Measurements from ENCODE around the gene CCDC197. TPM values are rescaled to one million over a fixed set of nuclear protein-coding genes. Genes with fewer than 3 reads are reported as not detected.

Gene CCDC197
- total and polyA plus RNA-seq, 2 of the 4 experiments (the other 2 are of a cell fraction) = not detected

GRCh38 chr14:94018308-94018707, 21.2 kb downstream of the CCDC197 start:
- intact Hi-C loops (cut with micrococcal nuclease) = no loop called here
- Histone ChIP-seq H3K18ac (ENCODE audit: low read depth, low read length) (no peak overlapping the region), H3K36me3 (ENCODE audit: control insufficient read depth, insufficient read depth, low read length) (no peaks in the 10 kb centered on the region), H3K23ac (ENCODE audit: low read depth, low read length) (no peak overlapping the region), H3K79me1 (ENCODE audit: low read depth in 1 of 2, low read length in 2 of 2) (no peaks in the 10 kb centered on the region), H2BK120ac (ENCODE audit: low read depth, low read length) (no peak overlapping the region), H4K20me1 (ENCODE audit: insufficient read depth, low read length) (no peaks in the 10 kb centered on the region), H3K4me3 (ENCODE audit: insufficient read depth, low read depth, low read length) (no peak overlapping the region), H4K8ac (ENCODE audit: low read depth in 2 of 2, low read length in 2 of 2) (no peak overlapping the region), H4K5ac (ENCODE audit: low read depth, low read length) (no peak overlapping the region), H3K27ac (ENCODE audit: insufficient read depth, low read length) (no peak overlapping the region), H3K56ac (ENCODE audit: extremely low read depth, insufficient read depth, low read length) (no peak overlapping the region), H3K4me1 (ENCODE audit: control insufficient read depth, insufficient read depth, low read length) (no peaks in the 10 kb centered on the region), H2BK20ac (ENCODE audit: low read depth, low read length) (no peak overlapping the region), H3K4me2 (ENCODE audit: low read depth, low read length) (no peak overlapping the region), H3K4ac (ENCODE audit: low read depth, low read length) (no peak overlapping the region), H4K91ac (ENCODE audit: insufficient read depth, low read depth, low read length) (no peak overlapping the region), H3K14ac (replicated peaks; ENCODE audit: low read depth, low read length) (no peak overlapping the region), H3K9ac (ENCODE audit: low read depth, low read length) (no peak overlapping the region), H2AK5ac (ENCODE audit: low read depth, low read length) (no peak overlapping the region), H2AK9ac (replicated peaks; ENCODE audit: low read depth, low read length, poor library complexity) (no peak overlapping the region), H2BK5ac (ENCODE audit: low read depth, low read length, poor library complexity, severe bottlenecking) (no peak overlapping the region), H3K27me3 (ENCODE audit: control insufficient read depth, insufficient read depth, low read length) (peaks cover 31% of the 10 kb centered on the region), H3K9me3 (ENCODE audit: control insufficient read depth, insufficient read depth, low read length) (no peaks in the 10 kb centered on the region), H2BK15ac (ENCODE audit: low read depth, low read length) (no peak overlapping the region), H2AFZ (replicated peaks; ENCODE audit: low read length, poor library complexity) (no peak overlapping the region), H3K9me1 (ENCODE audit: insufficient read depth, low read length) (no peaks in the 10 kb centered on the region)
- dilution Hi-C loops (cut with HindIII; ENCODE audit: low sequenced_read_pairs, unreplicated experiment) = no loop called here
- TF ChIP-seq USF2 (IDR thresholded peaks at IDR 0.05; ENCODE audit: low read depth, low read length) (no peak), CTCF (conservative IDR thresholded peaks at IDR 0.05; ENCODE audit: low read depth, low read length) (no peak), RFX5 (IDR thresholded peaks at IDR 0.05; ENCODE audit: low read depth, low read length) (no peak), MAFK (IDR thresholded peaks at IDR 0.05; ENCODE audit: low read depth, low read length) (no peak), NFE2L2 (IDR thresholded peaks at IDR 0.05; ENCODE audit: low read depth, low read length) (no peak)
- ChIA-PET POLR2A (ENCODE audit: unreplicated experiment) (no interaction called here), CTCF (interaction anchor here (0.7 to 1.7 kb wide), 2 partner anchors 78 to 1113 kb away, joined by 3 to 4 read pairs; no protein-coding TSS in a partner anchor)
- in situ Hi-C loops (cut with MboI; ENCODE audit: low sequenced_read_pairs) = no loop called here
- 43% methylated on average over 1 of the region's 8 CpGs; no CpG with 5 or more reads in 1 of the 2 experiments for WGBS, 2 experiments (ENCODE audit: extremely low coverage in 2 of 2, insufficient read length in 1 of 2)
- BruUV-seq (replicated peaks) = no TSS peak
- DNase-seq = no peak
- ATAC-seq (ENCODE audit: low read depth) = no peak

All from IMR-90 (cell line).